ENCODE data around the gene SLC6A13. TPM values are rescaled to one million over a fixed set of nuclear protein-coding genes. Genes with fewer than 3 reads are reported as not detected.
"Not testable (repeated sequence)": the region's sequence is repeated elsewhere in the genome, so short reads cannot be mapped to it uniquely, and the experiment has no call there.

SLC6A13 gene
- polyA plus RNA-seq, 4 donors = 3.6 to 47.4 (median 44.1) TPM

DNA sequence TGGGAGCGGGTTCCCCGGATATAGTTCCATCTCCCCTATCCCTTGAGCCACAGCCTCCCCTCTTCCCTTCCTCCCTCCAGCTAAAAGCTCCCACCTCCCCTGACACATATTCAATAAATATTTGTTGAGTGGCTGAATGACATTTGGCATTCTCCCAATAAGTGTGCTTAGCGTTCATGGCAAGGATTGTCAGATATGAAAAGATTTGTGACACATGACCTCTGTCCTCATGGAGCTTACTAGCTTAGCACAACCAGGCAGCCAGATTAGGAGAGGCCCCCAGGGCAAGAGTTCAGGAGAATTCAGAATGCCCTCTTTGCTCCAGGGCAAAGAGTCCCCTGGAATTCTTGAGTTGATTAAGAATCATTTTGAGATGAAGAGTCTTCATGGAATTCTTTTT lies 26.2 kb downstream of the SLC6A13 start:
- DNase-seq (ENCODE audit: low read depth in 4 of 4, low spot score in 3 of 4) = no peak

DNA sequence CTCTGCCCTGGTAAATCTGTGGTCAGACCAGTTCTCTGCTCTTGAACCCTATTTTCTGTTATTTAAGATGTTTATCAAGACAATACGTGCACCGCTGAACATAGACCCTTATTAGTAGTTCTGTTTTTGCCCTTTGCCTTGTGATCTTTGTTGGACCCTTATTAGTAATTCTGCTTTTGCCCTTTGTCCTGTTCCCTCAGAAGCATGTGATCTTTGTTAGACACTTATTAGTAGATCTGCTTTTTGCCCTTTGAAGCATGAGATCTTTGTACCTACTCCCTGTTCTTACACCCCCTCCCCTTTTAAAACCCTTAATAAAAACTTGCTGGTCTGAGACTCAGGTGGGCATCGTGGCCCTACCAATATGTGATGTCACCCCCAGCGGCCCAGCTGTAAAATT lies 26.7 kb downstream of the SLC6A13 start:
- DNase-seq (ENCODE audit: low read depth in 4 of 4, low spot score in 3 of 4) = not testable (repeated sequence)

DNA sequence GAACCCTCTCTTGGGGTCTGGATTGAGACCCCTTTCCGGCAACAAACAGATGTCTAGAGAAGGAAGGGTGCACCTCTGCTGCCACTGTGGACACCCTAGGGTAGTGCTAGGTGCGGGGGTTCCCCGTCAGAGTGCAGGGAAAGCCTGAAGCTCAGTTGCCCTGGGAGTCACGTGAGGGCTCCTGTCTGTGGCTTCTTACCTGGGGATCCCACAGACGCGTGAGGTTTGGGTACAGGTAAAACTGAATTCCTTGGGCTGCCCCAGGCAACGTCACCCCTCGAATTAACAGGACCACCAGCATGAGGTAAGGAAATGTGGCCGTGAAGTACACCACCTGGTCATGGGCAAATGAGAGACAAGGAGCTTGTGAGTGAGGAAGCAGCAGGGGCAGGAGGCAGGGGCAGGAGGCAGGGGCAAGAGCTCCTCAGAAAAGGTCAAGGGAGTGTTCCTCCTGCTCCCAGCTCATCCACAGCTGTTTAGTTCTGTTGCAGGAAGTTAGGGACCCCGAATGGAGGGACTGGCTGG lies 27.7 kb downstream of the SLC6A13 start:
- DNase-seq (ENCODE audit: low read depth in 4 of 4, low spot score in 3 of 4) = no peak

DNA sequence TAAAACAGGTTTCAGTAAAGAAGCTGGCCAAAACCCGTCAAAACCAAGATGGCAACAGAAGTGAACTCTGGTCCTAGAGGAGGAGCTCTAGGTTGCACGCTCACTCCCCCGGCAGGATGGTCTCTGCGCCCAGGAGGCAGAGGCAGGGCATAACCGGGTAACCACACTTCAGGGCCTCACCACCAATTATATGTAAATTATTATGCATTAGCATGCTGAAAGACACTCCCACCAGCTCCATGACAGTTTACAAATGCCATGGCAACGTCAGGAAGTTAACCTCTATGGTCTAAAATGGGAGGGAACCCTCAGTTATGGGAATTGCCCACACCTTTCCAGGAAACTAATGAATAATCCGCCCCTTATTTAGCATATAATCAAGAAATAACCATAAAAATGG lies 28.6 kb downstream of the SLC6A13 start:
- no peak for DNase-seq (ENCODE audit: low read depth in 4 of 4, low spot score in 3 of 4)

DNA sequence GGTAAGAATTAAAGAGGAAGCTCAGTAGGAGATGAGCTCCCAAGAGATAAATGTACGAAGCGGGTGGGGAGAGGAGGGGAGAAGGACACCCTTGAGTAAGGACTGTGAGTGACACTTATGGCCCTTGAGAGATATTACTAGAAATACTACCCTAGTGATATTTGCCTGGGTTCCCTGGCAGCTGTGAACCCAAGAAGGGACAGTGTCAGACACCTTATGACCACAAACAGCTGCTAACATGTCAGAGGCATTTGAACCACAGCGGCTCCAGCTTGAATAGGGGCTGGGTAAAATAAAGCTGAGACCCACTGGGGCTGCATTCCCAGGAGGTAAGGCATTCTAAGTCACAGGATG lies 29.0 kb downstream of the SLC6A13 start:
- no peak for DNase-seq (ENCODE audit: low read depth in 4 of 4, low spot score in 3 of 4)

DNA sequence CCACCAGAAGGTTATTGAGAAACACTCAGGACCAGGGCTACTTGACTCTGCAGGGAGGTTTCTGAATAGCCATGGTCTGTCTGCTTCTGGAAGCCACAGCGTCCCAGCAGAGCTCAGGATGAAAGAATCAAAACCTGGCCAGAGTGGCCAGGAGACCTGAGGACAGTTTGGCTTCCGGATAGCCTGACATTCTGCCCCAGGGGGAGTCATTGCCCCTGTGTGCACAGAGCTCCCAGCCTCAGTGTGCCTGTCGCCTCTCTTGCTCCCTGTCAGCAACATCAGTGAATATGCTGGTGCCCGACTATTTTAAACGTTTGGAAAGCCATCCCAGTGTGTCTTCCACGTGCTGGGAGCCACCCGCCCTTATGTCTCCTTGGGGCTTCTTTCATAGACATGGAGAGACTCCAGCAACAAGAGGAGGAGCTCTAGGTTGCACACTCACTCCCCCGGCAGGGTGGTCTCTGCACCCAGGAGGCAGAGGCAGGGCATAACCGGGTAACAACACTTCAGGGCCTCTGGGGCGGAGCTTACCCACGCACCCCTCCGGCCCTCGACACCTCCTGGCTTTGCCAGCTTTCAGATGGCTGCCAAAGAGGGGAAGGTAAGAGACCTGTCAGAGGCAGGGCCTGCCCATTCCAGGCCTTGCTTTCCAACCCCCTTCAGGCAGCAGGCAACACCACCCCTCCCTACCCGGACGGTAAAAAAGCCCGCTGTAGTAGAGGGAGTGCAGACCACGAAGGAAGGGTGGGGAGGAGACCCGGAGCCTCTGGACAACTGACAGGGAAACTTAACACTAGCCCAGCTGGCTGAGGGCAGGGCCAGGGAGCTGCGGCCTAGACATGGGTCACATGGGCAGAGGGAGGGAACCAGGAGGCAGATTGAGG lies 29.7 kb downstream of the SLC6A13 start:
- DNase-seq (ENCODE audit: low read depth in 4 of 4, low spot score in 3 of 4) = no peak

DNA sequence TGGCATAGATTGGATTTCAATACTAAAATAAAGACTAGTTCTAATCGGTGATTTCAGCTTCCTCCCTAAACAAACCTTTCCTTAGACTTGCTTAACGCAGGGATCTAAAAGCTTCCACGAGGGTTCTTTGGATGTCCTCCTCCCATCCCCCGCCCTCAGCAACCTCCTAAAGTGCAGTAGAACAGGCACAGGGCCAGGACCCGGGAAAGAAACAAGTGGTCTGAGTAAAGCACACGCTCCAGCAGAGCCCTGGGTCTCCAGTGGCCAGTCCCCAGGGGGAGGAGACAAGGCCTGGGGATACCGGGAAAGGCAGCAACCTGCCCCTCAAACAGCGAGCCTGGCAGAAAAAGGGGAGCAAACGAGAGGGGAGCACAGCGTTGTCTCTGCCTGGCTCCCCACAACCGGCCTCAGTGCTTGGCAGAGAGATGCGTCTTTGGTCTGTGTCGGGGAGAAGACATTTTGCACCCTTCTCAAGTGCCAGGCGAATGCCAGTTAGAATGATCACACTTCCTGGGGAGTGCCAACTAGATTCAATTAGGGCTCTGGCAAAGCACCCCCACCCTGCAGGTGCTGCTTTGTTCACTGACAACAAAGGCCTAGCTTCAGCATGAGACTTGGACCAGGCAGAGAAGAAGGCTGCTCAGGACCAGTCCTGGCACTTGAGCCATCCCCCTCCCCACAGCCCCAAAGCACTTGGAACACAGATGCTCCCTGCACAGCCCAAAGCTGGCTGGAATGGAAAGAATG lies 31.5 kb downstream of the SLC6A13 start:
- no peak for DNase-seq (ENCODE audit: low read depth in 4 of 4, low spot score in 3 of 4)

DNA sequence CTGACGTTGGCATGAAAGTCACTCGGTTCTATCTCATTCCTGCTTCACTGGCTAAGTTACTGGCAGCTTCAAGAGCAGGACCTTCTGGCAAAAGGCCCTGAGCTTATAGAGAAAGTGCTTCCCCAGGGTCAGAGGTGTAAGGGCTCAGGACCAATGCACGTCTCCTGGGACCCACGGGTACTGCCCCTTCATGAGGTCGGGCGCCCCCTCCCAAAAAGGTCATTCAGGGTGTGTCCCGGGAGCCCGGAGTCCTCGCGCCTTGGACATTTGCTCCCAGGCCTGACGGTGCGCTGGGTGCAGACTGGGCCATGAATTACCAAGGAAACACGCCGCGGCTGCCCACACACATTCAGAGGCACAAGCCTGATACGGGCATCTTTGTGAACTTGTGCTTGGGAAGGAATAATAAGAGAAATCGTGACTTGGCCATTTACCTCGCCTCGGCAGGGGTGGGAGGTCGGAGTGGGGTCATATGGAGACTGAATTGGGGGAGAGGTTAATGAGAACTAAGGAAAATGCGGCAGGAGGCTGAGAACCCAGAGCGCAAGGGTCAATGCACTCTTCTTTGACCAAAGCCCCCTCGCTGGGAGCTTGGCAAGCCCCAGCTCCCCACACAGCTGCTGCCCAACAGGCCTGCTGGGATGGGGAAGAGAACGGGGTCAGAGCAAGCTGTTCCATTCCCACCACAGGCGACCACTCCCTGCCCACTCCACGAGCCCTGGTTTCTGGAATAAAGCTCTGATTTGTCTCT lies 33.0 kb downstream of the SLC6A13 start:
- no peak for DNase-seq (ENCODE audit: low read depth in 4 of 4, low spot score in 3 of 4)

DNA sequence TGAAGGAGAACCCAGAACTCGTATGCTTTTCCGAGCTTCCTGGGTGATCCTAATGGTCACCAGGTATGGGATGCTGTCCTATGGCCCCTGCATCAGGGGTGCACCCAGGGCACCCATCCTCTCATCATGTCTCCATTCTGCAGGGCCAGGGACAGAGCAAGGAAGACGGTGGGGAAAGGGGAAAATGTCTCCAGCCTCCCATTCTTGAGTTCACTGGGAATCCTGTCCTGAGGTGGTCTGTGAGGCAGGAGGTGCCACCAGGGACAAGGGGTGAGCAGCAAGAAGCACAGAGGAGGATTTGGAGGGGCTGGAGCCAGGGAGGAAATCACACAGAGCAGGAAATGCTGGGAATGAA lies 33.8 kb downstream of the SLC6A13 start:
- no peak for DNase-seq (ENCODE audit: low read depth in 4 of 4, low spot score in 3 of 4)

DNA sequence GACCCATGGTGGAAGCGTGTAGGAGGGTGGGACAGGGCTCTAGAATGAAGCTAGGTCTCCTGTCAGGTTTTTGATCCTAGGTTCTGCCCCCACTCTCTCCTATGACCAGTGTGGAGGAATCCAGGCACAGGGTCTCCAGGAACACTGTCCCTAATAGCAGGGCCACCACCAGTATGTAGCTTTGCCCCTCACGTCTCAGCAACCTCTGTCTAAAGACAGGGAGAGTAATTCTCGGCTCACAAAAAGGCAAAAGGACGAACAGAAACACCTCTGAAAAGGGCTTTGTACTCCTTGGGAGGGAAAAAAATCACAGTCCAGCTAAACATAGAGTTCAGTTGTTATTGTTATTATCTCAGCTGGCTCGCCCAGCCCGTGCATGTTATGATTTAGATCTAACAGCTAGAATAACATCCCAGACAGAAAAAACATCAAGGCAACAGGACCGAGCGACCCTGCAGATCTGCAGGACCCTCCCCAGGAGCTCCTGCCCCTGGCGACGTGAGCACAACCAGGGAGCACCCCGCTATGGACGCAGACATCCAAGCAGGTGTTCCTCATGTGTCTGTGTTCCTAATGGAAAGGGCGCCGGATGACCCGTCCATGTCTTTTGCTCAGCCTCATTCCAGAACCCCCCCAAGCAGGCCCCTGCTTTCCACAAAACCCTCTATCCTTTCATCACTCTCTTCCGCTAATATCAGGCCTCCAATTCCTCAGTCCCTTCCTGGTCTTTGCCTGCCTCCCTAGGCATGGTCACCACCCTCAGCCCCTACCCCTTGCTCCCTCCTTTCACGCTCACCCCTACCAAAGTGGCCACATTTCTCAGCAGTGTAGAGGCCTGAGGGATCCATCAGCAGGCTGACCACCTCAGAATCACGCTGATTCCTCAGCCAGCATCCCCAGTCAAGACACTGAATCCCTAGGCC lies 34.5 kb downstream of the SLC6A13 start:
- no peak for DNase-seq (ENCODE audit: low read depth in 4 of 4, low spot score in 3 of 4)

DNA sequence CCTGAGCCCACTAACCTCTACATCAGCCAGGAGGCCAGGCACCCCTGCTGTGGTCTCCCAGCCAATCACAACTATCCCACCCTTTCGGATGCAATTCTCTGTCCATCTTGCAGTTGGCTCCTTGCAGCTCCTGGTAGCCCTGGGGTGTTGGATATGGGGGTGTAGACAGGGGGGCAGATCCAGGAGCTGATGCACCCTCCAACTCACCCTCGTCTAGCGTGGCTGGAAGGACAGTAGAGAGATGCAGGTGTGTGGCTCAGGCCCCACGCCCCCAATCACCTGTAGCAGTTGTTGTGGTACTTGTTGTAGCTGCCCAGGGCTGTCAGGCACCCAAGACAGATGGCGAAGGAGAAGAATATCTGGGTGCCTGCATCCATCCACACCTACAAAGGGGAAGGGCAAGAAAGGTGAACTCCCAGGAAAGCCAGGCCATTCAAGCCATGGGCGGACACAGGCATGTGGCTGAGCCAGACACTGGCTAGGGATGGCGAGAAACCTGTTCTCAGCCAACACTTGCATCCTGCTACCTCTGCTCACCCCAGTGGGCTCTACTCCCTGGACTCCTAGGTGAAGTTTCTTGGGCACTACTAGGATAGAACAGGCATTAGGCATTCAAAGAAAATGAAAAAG lies 35.2 kb downstream of the SLC6A13 start:
- DNase-seq (ENCODE audit: low read depth in 4 of 4, low spot score in 3 of 4) = no peak

DNA sequence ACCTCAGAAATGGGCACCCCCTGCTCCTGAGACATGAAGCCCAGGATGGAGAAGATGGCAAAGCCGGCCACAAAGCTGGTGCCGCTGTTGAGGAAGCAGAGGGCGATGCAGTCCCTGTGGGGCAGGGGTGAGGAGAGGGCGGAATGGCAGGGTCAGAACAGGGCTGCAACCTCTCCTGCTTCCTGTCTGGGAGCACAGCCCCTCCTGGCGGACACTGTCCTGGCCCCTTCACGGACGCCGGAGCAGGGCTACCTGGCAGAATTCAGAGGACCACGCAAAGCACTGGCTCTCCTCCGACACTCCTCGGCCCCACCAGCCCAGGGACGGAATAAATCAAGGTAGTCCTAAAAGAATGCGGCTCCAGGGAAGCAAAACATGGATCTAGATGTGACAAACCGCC lies 36.2 kb downstream of the SLC6A13 start:
- DNase-seq (ENCODE audit: low read depth in 4 of 4, low spot score in 3 of 4) = no peak

DNA sequence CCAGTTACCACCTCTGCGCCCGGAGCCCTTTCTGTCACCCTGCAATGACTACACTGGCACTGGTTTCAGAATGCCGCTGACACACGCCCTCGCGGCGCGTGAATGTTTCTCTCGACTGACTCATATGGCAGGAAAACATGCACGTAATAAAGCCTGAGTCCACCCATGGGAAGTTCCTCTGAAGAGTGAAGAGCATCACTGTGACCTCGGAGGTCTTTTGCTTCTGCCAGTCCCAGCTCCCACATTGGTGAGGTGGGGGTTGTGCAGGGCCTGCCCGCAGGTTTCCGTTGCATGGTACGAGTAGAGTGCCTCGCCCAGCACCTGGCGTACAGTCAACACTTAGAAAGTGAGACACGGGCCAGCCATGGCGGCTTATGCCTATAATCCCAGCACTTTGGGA lies 37.6 kb downstream of the SLC6A13 start:
- no peak for DNase-seq (ENCODE audit: low read depth in 4 of 4, low spot score in 3 of 4)

DNA sequence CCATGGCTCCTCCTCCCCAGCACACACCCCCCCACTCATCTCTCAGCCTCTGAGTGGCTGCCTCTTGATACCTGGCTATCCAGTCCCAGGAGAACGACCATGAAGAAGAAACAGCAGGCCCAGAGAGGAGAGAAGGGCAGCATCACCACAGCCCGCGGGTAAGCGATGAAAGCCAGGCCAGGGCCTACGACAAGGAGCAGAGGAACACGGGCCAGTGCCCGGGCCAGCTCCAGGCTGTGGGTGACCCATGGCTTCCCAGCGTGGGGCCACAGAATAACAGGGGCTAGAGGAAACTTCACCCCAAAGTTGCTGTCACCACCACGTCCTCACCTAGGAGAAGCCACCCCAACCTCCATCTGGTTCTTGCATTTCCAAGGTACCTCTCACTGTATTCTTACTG lies 38.3 kb downstream of the SLC6A13 start:
- no peak for DNase-seq (ENCODE audit: low read depth in 4 of 4, low spot score in 3 of 4)

DNA sequence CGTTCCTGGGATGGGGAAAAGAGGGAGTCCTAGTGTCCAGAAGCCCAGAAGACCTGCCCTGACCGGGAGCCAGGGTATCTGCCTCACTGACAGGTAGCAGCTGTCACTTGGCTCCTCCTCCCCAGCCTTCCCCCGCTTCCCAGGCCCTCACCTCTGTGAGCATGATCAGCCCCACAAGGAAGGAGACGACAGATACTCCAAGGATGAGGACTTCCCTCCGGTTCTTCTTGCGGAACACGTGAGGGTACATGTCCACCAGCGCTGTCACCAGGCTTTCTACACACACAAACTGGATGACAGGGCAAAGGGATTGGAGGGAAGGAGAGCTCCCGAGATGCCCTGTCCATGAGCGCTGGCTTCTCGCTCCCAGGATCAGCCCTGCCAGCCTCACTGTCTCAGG lies 38.8 kb downstream of the SLC6A13 start:
- DNase-seq (ENCODE audit: low read depth in 4 of 4, low spot score in 3 of 4) = no peak

DNA sequence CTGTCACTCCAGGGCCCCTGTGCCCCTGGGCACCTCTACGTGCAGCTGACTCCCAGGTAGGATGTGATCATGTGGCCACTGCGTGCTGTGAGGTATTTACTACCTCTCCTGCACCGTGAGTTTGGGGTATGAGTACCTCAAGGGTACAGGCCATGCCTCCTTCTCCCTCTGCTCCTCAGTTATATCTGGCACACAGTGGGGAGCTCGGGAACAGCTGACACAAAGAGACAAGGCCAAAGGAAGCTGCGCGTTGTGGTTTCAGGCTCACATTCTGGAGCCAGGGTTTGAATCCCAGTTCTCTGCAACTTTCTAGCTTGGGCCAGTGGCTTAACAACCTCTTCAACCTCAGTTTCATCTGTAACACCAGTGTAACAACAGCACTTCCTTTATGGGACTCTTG lies 40.9 kb downstream of the SLC6A13 start:
- no peak for DNase-seq (ENCODE audit: low read depth in 4 of 4, low spot score in 3 of 4)

DNA sequence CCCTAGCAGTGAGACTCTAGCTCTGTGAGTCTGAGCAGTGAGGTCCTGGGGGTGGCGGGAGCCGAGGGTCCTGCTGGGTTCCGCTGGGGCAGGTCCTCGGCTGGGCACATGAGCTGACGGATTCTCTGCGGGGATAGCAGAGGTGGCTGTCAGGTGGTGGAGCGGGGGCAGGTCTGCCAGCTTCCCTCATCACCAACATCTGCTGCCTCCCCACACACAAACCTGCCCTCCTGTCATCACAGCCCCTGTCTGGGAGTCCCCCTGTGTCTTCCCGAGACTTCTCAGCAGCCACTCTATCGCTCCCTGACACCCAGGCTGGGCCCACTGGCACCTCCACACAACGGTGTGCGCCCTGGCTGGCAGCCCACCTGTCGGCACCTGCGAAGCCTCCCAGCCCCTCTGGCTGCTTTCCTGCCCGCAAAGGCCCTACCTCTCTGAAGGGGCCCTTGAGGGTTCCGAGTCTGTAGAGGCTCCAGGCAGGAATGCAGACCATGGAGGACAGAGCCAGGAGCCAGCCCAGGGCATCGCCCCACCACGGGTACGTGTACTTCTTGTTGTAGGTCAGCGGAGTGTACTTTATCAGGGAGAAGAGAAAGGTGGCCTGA lies 41.6 kb downstream of the SLC6A13 start:
- DNase-seq (ENCODE audit: low read depth in 4 of 4, low spot score in 3 of 4) = no peak

DNA sequence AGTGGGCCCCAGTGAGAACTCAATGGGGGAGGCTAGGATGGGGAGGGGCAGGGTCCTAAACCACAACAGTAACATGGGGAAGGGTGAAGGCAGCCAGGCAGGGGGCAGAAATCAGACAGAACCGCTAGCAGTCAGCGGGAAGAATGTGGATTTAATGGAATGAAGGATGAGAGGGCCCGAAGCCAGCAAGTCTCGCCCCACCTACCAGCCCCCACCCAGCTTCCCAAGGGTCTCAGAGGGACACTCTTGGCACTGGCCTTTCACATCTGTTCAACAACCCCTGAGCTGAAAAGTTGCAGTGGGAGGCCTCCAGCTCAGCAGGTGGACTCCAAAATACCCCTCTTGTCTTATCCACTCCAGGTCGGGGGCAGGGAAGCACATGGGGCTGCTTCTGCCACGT lies 42.1 kb downstream of the SLC6A13 start:
- no peak for DNase-seq (ENCODE audit: low read depth in 4 of 4, low spot score in 3 of 4)

DNA sequence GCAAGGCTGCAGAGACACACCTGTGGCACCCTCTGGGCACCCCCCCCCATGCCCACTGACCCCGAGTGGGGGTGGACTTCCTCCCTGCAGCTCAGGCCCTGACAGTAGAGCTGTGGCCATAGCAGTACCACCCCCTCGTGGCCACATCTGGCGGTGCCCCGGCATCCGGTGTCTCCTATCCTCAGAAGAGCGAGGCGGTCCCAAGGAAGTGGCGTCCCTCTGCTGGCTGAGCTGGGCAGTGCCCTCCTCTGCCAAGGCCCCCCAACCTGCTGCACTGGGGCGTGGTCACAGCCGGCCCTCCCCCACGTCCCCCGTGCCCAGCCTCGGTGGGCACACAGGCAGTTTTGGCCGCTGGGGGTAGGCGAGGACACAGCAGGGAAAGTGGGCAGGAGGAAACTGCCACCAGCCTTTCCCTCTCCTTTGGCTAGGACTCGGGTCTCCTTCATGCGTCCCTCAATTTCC lies 42.7 kb downstream of the SLC6A13 start:
- no peak for DNase-seq (ENCODE audit: low read depth in 4 of 4, low spot score in 3 of 4)

Data from left renal pelvis (tissue), 4 donors.